OCI-LY7 (cell line): Measurements from ENCODE around the gene STRADA.

Source experiments
- EZH2phosphoT487 ChIP-seq: fragments of 200-600 bp; sonication (generic); IDR thresholded peaks from 2 replicates; pipeline ENCODE4 v1.6.1; 2018; ENCODE audit warnings: low read depth, borderline replicate concordance, mild to moderate bottlenecking, mixed run types, antibody characterized with exemption, low read length, moderate library complexity, mixed read lengths
- TF ChIP-seq, protein P1 (sequence below): fragments of 200-600 bp; sonication (generic); conservative IDR thresholded peaks from 2 replicates; pipeline ENCODE4 v1.5.1; 2014; ENCODE audit warnings: mild to moderate bottlenecking, antibody characterized with exemption, low read length, moderate library complexity, mixed read lengths

DNA sequence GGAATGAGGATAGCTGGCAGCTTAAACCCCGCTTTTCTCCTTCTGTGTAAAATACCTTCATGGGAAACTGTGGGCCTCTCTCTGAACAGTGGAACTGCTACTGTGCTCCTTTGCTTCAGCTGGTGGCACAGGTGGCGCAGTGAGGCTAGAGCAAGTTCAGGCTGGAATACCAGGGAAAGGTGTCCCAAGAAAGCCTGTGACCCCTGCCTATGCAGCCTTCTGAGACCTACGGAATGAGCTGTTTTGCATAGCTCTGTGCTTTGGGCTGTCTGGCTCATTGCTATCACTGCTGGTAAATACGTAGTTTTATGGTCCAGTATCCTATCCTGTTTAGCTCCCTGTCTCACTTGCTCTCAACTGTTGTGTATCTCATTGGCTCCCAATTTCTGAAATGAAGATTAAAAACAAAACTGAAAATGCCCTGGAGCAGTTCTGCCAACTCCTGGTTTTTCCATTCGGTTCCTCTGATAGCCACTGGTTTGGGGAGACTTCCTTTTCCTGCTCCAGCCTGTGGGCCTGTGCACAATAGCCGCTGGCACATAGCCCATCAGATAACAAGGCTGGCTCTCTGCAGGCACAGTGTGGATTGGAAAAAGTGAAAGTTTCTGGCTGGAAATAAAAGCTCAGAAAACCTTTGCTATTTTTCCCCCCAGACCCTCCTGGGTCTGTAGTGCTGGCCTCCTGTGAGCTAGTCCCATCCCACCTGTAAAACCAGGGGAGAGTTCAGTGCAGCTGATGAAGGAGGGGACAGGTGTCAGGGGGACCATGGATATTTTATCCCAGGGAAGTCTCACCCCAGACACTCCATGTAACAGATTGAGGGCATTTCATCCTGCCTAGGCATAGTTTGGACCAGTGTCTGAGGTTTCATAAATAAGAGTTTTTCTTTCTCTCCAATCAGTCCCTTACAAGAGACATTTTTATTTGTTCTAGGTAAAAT lies 65.7 kb downstream of the STRADA start:
- TF ChIP-seq, protein P1, sequence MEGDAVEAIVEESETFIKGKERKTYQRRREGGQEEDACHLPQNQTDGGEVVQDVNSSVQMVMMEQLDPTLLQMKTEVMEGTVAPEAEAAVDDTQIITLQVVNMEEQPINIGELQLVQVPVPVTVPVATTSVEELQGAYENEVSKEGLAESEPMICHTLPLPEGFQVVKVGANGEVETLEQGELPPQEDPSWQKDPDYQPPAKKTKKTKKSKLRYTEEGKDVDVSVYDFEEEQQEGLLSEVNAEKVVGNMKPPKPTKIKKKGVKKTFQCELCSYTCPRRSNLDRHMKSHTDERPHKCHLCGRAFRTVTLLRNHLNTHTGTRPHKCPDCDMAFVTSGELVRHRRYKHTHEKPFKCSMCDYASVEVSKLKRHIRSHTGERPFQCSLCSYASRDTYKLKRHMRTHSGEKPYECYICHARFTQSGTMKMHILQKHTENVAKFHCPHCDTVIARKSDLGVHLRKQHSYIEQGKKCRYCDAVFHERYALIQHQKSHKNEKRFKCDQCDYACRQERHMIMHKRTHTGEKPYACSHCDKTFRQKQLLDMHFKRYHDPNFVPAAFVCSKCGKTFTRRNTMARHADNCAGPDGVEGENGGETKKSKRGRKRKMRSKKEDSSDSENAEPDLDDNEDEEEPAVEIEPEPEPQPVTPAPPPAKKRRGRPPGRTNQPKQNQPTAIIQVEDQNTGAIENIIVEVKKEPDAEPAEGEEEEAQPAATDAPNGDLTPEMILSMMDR, result no peak
- no peak for TF ChIP-seq EZH2phosphoT487
